Pulmonary artery endothelial cell (primary cell): ENCODE results near the gene SIM2. TPM values are rescaled to one million over a fixed set of nuclear protein-coding genes. Genes with fewer than 3 reads are reported as not detected.

Experiments used
- total RNA-seq: library from RNA; depleted of rRNA; stranded (reverse); fragments of >200 nt; gene quantifications from 2 replicates; pipeline ENCODE4 v1.2.3, GENCODE V29; 2014

SIM2 gene
- total RNA-seq, 1 donor from 2014 or later, result 0.07 TPM

Other genes with a start within 250 kb of the SIM2 start
- gene CLDN14, start 219.0 kb upstream of the SIM2 start, total RNA-seq, result 0.66 and 0.99 TPM in 2 replicates